Hematopoietic multipotent progenitor cell treated with erythropoietin and hydrocortisone succinate and interleukin-3 and kit ligand, for 4 days (in vitro differentiated cells): Measurements from ENCODE around the gene MBD2.
"Not testable (repeated sequence)": the region's sequence is repeated elsewhere in the genome, so short reads cannot be mapped to it uniquely, and the experiment has no call there.

Experiments
- DNase-seq: peaks from one replicate; pipeline ENCODE4 v3.0.0-alpha.2; 2015

Gene MBD2

DNA sequence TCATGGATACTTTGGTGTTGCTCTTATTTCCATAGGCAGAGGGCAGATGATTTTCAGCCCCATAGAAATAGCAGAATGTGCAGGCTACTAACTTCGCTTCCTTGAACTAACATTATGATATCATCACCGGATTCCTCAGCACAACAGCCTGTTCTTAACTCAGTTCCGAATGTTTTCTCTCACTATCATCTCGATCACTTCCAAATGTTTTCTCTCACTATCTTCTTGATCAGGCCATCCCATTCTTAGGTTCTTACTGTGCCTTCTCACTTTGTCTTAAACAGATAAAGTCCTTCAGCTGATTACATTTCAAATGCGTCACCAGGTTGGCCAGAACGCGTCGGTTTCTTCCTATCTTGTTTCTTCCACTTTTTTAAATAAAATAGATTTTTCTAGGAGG lies 11.4 kb upstream of the MBD2 start:
- DNase-seq = no peak

DNA sequence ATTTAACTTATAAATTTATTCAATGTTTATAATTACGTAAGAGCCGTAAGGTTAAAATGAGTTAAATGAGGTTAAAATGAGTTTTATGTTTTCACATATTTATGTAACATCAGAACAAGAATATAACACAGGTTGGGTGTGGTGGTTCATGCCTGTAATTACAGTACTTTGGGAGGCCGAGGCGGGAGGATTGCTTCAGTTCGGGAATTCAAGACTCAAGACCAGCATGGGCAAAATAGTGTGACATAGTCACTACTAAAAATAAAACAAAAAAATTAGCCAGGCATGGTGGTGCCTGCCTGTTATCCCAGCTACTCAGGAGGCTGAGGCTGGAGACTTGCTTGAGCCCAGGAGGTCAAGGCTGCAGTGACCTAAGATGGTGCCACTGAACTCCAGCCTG lies 9.3 kb upstream of the MBD2 start:
- no peak for DNase-seq

GRCh38 chr18:54233228-54233625 lies 8.8 kb upstream of the MBD2 start:
- peak; percentile 18 for DNase-seq

DNA sequence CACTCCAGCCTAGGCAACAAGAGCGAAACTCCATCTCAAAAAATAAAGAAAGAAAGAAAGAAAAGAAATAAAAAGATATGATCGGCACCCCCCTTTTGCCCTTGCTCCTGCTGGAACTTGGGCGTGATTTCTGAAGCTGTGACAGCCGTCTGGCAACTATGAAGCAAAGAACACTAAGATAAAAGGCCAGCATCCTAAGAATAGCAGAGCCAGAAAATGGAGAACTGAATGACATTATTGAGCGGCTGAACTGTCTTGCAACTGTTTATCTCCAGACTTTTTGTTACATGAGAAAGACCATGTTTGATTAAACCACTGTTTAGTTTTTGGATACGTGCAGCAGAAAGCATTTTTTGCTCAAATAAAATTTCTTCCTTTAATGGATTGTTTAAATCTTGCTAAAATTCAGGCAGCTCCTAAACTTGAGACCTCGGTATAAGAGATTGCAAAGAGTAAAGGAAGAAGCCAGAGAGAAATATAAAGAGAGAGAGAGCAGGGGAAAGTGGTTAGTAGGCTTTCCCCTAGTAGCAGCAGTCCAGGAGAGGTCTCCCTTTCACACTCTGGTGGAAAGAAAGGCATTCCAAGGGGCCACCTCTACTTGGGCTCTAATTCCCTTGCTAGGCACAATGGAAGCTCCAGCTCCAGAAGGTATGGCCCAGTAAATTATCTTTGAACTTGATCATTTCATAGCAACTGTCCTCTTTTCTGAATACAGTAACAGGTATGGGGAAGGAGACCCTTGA lies 8.2 kb upstream of the MBD2 start:
- DNase-seq = no peak

GRCh38 chr18:54229421-54230059 lies 5.1 kb upstream of the MBD2 start:
- DNase-seq = no peak

GRCh38 chr18:54228364-54228763 lies 3.9 kb upstream of the MBD2 start:
- DNase-seq = no peak

DNA sequence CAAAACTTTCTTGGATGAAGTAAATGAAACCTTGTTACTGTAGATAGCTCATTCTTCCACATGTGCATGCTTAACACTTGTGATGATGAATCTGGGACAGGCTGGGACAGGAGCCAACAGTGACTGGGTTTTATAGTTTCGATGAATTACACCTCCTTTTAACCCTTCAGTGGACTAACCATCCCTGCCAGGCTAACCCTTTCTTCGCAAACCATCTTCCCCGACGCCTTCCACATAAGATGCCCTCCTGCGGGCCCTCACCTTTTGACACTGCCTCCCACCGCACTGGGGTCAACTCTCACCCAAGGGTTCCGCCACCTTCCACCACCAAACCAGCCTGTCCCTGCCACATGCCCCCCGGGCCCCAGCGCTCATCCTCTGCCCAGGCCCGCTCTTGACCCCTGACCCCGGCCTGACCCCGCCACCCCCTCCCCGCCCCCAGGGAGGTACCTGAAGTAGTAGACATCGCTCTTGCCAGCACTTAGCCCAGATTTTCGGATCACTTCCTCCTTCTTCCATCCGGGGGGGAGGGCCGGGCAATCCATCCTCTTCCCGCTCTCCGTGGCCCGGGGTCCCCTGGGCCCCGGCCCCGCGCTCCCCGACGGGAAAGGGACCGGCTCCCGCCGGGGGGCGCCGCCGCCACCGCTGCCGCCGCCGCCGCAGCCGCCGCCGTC lies 764 bp downstream of the MBD2 start:
- peak; percentile 73 for DNase-seq

GRCh38 chr18:54222922-54223567 lies 1.4 kb downstream of the MBD2 start:
- peak; percentile 43 for DNase-seq

DNA sequence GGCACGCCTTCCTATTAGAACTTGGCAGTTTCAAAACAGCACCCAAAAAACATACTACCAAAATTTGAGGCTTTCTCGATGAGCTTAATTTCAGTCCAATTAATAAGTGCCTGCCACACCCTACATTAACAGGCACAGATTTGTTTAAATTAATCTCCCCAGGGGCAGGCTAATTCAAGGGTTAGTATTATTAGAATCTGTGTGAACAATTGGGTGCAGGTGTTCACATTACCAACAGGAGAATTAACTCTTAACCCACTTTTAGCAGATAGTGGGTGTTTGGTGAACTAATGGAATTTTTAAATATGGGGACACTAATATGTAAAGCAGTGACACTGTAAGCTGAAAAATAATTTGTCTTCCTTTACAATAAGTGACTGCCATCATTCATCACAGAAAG lies 4.1 kb downstream of the MBD2 start:
- DNase-seq = no peak

DNA sequence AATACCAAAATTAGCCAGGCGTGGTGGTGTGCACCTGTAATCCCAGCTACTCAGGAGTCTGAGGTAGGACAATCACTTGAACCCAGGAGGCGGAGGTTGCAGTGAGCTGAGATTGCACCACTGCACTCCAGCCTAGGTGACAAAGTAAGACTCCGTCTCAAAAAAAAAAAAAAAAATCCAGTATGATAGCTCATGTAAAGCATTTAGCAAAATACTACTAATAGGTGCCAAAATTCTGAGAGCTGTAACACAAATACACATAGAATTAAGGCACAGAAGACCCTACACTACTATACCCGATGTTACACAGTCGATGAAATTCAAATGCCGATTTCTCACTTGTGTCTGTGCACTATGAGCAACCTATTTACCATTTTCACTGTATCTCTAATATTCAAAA lies 5.7 kb downstream of the MBD2 start:
- DNase-seq = not testable (repeated sequence)

DNA sequence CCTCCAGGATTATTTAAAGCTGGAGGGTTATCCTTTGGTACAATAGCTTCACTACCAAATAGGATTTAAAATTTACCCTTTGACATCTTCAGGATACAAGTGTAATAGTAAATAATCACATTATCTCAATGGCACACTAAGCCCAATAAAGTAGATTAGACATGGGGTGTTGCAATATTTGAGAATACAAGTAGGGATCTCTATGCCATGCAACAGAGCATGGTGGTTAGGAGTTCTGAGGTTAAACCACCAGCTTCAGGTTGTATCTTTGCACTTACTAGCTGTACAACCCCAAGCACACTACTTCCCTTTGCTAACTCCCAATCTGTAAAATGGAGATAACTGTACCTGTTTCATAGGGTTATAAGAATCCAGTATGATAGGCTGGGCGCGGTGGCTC lies 6.2 kb downstream of the MBD2 start:
- DNase-seq = peak; percentile 51

DNA sequence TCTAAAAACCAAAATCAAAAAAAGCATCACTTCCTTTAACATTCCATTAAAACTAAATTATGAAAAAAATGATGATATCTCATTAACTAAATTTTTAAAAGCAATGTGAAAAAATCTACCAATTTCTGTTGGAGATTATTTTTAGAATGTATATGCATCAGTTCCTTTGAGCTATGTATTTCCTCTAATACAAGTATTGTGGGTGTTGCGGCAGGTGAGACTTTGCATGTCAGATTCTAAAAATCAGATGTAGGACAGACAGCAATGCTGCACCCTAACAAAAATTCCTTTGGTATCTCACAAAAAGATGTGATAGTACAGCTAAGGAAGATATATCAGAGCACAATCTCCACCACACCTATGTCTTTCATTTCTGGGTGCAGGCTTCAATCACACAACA lies 6.8 kb downstream of the MBD2 start:
- no peak for DNase-seq

DNA sequence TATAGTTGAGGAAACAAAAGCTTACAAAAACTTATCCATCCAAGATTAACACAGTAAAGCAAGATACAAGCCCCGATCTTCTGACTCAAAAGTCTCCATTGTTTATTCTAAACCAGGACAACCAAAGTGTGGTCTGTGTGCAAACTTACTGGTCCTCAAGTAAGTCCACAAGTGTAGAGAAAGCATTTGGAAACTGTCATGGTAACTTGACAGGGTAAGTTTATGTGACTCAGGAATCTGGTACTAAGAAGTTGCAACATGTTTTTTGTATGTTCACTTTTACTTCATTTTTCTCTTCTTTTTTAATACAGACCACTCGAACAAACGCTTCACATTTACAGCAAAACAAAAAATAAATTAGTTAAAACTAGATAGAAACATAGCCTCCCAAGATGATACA lies 9.4 kb downstream of the MBD2 start:
- no peak for DNase-seq

DNA sequence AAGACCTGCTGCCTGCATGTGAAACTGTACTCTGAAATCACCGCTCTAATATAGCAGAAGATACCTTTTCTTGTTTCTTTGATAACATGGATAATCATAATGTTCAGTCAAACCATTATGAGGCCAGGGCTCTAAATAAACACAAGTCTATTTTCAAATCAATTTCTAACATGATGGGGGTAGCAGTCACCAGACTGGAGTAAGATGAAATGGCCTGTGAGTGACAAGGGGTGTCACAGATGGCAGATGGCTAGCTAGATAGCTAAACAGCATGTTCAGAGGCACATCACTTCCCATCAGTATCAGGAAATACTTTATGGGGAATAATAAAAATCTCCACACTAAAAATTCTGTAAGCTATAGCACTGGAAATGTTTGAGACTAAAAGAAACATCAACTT lies 14.0 kb downstream of the MBD2 start:
- peak; percentile 28 for DNase-seq

DNA sequence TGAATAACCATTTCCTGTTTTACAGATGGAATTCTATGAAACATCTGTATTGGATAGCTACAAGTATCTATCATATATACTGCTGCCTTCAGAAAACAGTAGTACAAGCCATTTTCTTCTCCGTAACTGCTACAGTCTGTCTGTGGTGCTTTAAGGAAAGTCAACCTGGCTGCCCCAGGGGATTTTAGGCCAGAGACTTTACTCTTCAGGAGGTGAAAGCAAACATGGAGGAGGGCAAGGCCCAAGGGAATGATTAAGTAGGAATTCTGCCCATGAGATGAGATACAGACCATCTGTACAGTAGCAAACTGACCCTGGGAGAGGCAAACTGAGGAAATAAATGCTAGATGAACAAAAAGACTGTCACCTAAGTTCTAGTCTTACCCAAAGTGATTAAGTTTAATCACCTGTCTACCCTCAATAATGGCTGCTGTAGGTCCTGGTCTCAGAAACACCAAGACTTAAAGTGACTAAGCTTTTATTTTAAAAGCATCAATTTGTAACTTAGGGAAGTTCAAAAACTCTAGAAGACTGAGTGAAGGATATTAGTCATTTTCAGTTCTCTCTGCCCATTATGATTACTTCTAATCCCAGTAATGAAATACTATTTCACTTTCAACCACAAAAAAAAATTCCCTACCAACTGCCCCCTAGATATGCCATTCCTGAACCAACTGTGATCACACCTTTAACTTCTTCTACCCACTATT lies 14.8 kb downstream of the MBD2 start:
- DNase-seq = no peak

- DNase-seq = peak; percentile 49
These were observed 18.0 kb downstream of the MBD2 start for GRCh38 chr18:54206447-54206846.

- no peak for DNase-seq
These were observed 18.5 kb downstream of the MBD2 start for GRCh38 chr18:54205959-54206358.

DNA sequence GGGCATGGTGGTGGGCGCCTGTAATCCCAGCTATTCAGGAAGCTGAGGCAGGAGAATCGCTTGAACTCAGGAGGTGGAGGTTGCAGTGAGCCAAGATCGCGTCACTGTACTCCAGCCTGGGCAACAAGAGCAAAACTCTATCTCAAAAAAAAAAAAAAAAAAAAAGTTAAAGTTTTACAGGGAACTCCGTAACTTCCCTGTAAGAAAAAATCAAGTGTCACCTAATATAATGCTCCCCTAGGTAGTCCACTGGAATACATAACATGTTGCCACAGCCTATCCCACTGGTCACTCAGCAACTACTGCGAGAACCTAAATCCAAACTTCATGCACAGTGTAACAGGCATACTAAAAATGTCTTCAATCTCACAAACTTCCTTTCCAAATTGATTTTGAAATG lies 19.0 kb downstream of the MBD2 start:
- not testable (repeated sequence) for DNase-seq

GRCh38 chr18:54204883-54205282 lies 19.6 kb downstream of the MBD2 start:
- DNase-seq = no peak

DNA sequence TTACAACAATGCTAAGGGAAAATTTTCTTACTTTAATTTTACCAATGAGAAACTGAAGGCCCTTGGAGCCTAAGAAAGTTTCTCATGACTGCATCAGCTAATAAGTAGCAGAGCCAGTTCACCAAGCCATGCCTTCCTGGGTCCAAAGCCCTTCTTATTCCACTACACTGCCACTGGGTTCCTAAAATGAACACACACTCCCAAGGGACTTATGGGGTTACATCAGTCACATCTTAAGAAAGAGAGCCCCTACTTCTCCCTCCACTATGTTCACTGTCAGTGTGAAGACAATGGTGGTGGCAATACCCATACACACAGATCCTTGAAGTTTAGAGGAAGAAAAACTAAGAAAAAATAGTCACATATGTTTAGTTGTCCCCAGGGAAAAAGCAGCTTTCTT lies 20.6 kb downstream of the MBD2 start:
- no peak for DNase-seq

DNA sequence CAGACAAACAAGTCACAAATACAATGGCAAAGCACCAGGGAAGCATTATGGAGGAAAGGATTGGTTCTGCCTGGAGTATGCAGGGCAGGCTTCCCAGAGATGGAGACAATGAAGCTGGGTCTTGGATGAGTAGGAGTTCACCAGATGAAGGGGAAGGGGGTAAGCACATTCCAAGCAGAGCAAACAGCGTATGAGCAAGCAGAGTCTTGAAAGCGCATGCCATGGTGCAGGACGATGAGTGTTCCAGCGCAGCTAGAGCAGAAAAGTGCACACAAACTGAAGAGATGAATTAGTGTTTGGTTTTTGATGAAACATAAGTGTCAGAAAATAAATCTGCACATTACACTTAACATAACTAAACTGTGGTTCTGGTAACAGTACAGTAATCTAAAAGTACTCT lies 21.6 kb downstream of the MBD2 start:
- no peak for DNase-seq

- DNase-seq = peak; percentile 58
These were observed 26.6 kb downstream of the MBD2 start for GRCh38 chr18:54197747-54198411.

DNA sequence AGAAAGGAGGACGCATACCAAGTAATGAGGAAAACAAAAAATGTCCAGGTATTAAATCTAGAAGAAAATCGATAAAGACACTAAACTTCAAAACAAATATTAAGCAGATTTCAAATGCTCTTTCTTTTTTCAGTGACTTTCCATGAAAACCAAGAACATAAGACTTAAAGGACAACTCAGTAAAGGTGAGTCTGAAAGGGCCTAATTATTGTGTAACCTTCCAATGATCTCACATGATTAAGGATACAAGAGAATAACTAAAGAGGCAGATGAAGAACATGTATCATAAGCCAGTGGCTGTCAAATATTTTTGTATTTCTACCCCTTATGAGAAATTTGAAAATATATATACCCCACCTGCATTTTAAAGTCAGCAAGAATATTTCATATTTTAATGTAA lies 30.7 kb downstream of the MBD2 start:
- DNase-seq = no peak
